ENCODE results near the gene PARD3.
"Not testable (repeated sequence)": the region's sequence is repeated elsewhere in the genome, so short reads cannot be mapped to it uniquely, and the experiment has no call there.

The PARD3 gene

DNA sequence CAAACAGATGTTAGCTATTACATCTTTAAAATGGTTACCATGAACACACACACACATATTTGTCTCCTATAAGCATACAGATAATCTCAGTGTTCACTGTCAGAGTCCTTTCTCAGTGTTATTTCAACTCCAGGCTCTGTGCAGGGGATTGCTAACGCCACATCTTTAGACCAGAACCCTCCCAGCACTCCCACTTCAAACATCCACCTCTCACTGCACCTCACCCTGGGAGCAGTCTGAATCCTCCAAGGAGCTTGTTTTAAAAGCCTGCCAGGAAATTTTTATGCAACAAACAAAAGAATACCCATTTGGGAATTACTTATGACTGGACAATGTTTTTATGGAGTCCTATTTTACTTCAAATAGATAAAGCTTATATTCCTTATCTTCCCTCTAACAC lies 107.4 kb downstream of the PARD3 start:
- no peak for DNase-seq

DNA sequence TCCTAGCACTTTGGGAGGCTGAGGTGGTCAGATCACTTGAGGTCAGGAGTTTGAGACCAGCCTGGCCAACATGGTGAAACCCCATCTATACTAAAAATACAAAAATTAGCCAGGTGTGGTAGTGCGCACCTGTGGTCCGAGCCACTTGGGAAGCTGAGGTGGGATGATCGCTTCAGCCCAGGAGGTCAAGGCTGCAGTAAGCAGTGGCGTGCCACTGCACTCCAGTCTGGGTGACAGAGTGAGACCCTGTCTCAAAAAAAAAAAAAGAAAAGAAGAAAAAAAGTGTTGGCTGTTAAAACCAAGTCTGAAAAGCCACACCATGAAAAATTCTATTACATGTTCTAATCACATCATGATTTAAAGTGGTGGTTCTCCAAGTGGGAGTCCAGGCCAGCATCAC lies 108.1 kb downstream of the PARD3 start:
- DNase-seq: not testable (repeated sequence)

DNA sequence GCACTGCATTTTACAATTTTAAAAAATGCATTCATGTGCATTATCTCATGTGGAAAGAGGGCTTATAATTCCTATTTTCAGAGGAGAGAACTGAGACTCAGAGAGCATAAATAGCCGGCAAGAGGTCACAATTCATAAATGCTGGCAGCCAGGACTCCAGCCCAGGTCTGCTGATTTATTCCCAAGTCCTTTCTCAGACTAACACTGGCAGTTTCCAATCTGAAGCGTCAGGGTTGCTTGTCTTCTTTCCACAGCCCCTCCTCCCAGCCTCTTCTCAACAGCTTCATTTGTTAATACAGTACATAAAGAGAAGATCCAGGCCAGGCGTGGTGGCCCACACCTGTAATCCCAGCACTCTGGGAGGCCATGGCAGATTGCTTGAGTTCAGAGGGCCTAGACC lies 108.9 kb downstream of the PARD3 start:
- DNase-seq: no peak

DNA sequence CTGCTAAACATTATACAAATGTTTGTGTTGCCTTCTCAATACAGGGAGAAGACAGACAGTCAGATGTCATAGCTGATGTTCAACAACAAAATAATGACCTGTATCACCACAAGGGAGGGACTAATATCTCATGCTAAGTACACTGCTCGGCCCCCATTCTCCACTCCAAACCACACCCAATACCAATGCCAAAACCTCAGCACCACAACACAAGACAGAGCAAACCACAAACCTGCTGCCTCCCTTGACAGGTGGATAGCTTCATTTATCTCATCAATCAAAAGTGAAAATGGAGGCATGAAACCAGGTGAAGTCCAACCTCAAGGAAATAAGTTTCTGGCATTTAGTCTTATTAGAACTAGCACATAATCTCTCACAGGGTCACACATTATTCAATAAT lies 109.5 kb downstream of the PARD3 start:
- DNase-seq: no peak

DNA sequence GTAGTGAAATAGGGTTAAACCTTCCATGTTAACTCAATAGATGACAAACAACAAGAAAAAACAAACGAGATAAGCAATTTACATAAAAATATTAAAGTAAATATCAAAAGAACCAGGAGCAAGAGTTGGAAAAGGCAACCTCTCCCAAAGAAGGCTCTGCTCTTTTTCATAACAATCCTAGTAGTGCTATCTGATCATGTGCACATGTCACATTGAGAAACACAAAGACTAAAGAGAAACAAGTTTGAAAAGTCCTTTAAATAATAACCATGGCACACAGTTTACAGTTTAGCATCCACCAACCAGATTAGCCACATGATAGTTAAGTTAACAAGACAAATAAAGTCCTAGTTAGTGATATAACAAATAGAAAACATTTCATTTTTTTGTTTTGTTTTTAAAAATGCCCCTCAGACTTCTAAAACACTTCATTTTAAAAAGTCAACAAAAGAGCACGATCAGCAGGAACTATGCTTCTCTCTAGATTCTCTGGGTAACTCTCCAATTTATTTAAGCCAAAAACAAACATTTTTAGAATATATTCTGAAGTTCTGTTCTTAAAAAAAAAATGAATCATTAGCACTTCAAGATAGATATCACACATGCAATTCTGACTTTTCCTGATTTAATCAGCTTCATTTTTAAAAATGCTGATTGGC lies 110.4 kb downstream of the PARD3 start:
- no peak for DNase-seq

DNA sequence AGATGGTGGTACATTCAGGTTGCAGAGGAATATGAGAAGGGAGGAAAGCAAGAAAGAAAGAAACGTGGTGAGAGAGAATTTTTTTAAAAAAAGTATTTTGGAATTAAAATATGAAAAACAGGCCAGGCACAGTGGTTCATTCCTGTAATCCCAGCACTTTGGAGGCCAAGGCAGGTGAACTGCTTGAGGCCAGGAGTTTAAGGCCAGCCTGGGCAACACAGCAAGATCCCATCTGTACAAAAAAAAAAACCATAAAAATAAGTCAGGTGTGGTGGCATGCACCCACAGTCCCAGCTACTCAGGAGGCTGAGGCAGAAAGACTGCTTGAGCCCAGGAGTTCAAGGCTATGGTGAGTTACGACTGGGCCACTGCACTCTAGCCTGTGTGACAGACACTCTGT lies 112.1 kb downstream of the PARD3 start:
- no peak for DNase-seq

DNA sequence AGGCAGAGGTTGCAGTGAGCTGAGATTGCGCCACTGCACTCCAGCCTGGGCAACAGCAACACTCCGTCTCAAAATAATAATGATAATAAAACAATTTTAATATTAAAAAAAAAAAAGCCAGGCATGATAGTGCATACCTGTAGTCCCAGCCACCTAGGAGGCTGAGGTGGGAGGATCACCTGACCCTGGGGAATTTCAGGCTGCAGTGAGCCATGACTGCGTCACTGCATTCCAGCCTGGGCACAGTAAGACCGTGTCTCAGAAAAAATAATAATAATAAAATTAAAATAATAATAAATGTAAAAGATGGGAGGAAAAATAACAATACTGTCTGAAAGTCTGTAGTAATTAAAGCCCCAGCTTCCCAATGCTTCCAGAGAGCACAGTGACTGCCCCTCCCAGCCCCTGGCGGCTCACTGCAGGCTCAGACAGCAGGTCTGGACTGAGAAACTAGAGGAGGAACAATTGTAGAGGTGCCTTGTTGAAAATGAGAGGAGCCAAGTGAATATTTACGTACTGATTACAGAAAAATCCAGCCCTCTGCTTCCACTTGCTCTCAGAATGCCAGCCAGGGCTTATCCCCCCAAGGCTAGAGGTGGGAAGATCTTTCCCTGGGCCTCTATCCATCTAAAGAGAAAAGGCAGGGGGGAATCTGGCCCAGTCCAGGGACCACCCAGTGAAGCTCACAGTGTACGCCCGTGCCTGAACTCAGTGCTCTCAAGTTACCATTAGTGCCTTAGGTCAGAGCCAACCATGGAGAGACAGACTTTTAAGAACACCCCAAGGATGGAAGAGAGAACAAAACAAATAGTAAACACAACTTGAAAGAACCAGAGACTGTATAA lies 112.8 kb downstream of the PARD3 start:
- DNase-seq: no peak

DNA sequence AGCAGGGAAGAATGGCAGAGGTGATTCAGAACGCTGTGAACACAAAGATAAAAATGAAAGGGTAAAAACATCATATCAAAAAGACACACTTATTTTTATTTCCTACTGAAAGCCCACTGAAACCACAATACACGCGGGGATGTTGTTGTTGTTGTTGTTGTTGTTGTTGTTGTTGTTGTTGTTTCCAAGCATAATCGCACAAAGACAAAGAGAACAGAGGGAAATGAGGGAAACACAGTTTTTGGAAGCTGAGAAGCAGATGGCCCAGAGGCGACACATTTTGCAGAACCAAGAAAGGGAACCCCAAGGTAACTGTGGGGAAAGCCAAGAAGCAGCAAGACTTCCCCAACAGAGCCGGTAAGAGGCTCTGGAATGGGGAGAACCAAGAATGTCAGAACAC lies 113.9 kb downstream of the PARD3 start:
- no peak for DNase-seq

DNA sequence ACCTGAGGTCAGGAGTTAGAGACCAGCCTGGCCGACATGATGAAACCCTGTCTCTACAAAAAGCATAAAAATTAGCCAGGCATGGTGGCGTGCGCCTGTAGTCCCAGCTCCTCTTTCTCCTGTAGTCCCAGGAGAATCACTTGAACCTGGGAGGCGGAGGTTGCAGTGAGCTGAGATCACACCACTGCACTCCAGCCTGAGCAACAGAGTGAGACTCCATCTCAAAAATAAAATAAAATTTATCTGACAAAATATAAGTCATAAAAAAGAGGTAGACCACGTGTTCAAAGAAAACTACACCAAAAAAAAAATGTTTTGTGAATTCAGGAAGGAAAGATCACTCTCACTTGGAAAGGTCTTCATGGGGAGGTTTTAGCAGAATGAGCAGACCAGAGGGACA lies 114.3 kb downstream of the PARD3 start:
- DNase-seq: not testable (repeated sequence)

DNA sequence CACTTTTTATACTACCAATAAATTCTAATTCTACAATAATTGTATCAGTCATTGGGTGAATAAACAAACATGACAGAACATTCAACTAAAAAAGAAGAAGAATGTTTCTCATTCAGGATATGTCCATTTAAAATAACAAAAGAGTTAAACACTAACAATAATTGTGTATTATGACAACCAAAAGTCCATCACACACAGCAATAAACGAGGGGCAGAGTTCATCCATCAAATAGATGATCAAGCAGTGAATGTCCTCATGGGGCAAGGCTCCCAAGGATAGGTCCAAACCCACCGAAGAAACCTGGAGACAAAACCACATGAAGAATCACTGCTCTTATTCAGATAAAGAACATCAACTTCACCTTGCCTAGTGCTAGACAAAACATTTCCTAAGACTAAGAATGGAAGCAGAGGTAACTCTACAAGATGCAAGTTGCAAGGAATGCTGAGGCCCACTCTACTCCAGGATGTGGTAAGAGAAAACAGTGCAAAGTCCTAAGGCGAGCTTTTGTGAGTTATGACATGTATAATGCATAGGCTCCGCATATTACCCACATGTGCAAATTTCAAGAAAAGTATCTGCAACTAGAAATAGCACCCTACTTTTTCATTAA lies 115.1 kb downstream of the PARD3 start:
- DNase-seq: no peak

DNA sequence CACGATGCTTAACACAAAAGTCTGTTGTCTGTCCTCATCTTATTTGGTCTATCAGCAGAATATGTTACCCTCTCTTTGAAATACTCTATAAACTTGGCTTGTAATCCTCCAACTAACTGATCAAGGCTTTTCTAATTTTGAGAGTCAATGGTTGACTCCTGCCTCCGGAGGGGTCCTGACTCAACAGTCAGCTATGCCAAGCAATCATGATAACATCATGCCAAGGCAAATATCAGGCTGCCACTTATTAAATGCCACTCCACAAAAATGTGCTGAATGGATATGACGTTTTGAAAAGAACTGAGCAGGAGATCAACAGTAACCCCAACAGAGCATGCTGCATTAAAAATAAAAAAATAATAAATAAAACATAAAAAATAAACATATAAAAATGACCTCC lies 116.1 kb downstream of the PARD3 start:
- no peak for DNase-seq

DNA sequence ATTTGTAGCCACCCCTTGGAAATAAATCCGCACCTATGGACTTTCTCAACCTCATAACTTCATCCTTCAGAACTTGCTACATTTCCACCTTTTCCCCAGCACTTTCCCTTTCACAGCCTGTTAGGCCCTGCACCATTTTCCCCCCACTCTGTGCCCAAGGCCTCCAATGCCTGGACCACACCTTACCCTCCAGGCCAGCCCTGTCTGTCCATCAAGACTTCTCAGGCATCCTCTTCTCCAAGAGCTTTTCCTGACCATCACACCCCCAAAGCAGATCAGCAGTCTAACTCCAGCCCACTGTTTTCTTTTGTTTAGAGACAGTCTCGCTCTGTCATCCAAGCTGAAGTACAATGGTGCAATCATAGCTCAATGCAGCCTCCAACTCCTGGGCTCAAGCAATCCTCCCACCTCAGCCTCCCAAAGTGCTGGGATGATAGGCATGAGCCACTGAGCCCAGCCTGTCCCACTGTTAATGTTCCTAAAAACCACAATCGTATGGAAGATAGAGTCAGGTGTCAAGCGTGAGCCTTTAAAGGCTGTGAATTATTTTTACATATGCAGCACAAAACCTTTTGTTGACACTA lies 116.8 kb downstream of the PARD3 start:
- DNase-seq: no peak

DNA sequence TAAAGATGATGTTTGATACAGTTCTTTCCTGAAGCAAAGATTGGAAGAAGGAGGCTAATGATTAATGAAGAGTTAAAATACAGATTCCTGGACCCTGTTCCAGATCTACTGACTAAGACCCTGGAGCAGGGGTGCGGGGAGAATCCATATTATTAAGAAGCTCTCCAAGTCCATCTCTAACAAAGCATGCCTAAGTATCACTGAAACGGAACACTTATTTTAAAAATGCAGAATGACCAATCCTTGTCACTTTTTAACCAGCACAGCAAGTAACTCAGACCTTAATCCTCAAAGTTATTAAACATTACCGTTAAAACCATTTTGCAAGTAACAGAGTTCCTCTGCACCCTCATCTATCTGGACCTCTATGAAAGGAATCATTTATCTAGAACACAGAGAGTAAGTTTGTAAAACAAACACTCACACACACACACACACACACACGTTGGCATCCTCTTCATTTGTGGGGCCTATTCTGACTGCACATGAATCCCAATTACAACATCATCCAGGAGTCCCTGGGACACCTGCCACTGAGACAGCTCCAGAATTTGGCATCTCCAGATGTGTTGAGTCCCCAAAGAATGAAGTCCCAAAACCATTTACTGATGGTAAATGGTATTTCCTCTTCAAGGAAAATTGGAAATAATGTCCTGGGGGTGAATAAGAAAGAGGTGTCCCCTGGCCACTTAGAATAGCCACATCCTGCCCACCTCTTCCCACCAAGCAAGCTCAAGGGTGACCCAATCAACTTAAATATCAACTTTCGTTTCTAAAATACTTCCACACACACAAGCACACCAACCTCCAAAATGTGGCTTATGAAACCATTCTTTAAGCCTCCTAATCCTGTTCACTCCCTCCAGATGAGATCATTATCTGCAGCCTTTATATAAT lies 117.5 kb downstream of the PARD3 start:
- DNase-seq: no peak

DNA sequence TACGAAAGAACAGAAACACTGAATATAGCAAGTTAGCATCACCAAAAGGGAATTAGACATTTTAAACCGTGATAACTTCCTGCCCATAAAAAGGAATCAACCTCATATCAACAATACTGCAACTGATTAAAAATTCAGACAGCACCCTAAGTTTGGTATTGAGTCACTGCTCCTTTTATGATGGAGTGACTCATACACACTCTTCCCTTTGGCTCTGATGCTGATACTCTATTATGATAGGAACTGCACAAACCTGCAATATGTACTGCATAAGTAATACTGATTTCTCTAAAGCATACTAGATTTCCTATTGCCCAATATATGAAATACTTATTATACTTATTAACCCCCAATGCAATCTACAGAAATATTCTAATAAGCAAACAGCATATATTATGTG lies 118.7 kb downstream of the PARD3 start:
- no peak for DNase-seq

DNA sequence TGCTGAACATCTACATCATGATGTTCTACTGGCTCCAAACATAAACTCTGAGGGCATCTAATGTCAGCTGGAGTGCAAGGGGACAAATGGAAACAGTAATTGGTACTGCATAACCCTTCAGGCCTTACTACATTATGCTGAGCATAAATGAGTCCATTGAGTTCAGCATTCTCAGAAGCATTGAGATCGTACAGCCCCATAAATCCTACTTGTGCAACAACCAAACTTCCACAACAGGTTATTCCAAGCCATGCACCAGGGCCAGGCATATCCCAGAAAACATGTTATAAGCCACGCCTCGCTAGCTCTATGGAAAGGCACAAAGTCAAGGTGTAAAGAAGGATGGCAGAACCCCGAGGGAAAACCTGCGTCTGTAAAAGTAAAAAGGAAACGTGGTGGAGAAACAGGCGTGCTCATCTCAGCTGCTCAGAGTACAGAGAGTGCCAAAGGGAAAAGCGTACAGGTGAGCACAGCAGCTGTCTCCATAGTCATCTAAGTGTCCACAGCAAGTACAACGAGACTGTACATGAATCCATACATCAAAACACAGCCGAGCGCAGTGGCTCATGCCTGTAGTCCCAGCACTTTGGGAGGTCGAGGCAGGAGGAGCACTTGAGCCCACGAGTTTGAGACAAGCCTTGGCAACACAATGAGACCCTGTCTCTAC lies 124.6 kb downstream of the PARD3 start:
- no peak for DNase-seq

DNA sequence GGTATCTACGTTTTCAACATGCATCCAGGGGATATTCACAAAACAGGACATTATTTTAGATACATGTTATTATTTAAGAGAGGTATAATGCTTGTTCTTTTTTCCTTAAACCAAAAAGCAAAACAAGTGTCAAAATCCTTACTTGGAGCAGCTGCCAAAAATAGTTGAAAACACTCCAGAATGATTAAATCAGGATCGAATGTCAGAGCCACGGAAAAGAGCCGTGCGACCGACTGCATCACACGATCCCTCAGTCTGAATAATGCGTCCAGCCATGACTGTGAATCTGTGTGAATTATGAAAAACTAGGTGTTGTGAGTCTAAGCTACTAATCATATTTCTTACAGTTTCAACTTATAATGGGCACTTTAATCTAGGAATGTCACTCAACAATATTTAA lies 126.0 kb downstream of the PARD3 start:
- no peak for DNase-seq

DNA sequence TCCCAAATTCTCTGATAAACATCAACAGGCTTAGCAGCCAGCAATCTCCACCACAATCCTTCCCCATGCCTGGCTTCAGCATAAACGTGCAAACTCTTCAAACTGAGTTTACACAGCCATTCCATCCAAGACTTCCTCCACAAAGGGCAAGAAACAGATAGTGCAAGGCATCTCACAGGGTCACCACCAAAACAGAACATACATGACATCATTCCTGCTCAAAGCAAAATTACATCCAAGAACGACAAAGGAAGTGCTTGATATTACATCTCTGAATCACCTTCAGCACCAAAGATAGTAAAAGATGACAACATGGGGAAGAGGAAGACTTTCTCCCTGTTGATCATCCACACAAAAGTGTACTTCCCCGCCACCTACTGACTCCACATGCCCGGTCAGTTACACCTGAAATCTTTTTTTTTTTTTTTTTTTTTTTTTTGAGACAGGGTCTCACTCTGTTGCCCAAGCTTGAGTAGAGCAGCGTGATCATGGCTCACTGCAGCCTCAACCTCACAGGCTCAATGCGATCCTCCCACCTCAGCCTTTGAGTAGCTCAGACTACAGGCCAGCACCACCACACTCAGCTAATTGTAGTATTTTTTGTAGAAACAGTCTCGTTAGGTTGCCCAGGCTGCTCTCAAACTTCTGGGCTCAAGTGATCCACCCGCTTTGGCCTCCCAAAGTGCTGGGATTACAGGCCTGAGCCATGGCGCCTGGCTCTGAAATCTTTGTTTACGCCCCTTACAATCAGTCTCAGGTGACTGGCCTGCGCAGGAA lies 127.5 kb downstream of the PARD3 start:
- no peak for DNase-seq

DNA sequence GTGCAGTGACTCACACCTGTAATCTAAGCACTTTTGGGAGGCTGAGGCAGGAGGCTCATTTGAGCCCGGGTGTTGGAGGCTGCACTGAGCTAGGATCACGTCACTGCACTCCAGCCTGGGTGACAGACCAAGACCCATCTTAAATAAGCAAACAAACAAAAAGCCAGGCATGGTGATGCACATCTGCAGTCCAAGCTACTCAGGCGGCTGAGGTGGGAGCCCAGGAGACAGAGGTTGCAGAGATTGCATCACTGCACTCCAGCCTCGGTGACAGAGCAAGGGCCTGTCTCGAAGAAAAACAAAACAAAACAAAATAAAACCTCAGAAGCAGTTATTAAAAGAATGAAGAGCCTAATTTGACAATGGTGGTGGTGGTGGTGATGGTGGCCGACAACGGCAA lies 132.5 kb downstream of the PARD3 start:
- DNase-seq: no peak

DNA sequence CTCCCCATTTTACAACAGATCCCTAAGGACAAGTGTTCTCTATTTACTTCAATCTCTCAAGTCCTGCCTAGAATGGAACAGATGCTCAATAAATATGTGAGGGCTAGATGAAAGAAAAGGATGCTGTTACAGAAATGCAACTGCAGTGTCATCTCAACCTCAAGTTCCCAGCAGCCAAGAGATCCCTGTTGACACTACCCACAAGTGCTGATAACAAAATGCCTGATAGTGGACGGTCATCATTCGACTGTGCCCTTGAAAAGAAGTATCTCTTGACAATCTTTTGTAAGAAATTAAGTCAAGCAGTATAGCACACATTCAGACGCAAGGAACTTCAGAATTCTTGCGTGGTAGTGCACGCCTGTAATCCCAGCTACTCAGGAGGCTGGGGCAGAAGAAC lies 133.2 kb downstream of the PARD3 start:
- DNase-seq: no peak

DNA sequence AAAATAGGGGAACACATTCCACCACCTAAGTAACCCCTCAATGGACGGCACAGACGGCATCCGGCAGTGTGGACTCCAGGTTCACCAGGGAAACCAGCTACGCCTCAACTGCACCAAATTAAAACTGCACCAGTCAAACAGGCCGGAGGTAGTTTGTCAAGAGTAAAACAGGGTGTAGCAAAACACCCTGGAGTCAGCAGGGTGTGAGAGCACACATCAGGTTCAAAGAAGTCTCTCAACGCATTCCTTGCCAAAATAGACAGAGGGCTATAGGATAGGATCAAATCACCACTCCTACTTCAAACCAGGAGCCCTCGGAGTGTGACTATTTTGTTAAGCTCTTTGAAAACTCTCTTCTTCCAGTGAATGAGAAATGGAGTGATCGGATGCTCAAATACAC lies 135.9 kb downstream of the PARD3 start:
- DNase-seq: no peak

DNA sequence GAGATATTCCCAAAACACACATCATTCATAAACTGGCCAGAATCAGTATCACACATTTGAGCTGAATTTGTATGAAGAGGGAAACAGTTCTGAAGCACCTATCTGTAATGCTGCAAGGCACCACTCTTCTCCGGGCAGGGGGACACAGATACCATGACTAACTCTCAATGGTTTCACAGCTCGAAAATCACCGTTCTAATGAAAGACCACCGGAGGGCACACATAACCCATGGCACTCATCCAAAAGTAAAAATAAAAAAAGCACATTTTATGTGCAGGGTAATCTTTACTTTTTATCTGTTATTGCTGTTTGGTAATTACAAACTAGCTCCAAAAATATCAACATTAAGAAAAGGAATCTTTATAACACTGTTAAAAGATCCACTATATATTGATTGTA lies 137.5 kb downstream of the PARD3 start:
- no peak for DNase-seq

Data from stimulated activated CD4-positive, alpha-beta T cell treated with anti-CD3 and anti-CD28 coated beads, Interleukin-12 subunit alpha, Interleukin-12 subunit beta, amount 100 ng/mL, for 4 hours (primary cell).